Activated B cell treated with CpG ODN at 0.5 μM for 24 hours (primary cell): ENCODE data around the gene CEP128. TPM values are rescaled to one million over a fixed set of nuclear protein-coding genes. Genes with fewer than 3 reads are reported as not detected.

ENCODE experiments used
- ATAC-seq: fragments of 200-7000 bp; cut with Tn5 transposase; one replicate; pipeline ENCODE4 v1.10.0; 2021; ENCODE audit warnings: low read depth, mild to moderate bottlenecking, moderate library complexity
- CTCF ChIA-PET: fragments of 350-600 bp; sonication (Branson Sonifier 250); formaldehyde crosslinking; loops from one replicate; lab custom pipeline; 2021; ENCODE audit warnings: antibody characterized with exemption; lab: Charles Lee
- POLR2A ChIA-PET: fragments of 350-600 bp; sonication (Branson Sonifier 250); formaldehyde crosslinking; loops from one replicate; lab custom pipeline; 2021; ENCODE audit warnings: antibody characterized with exemption; lab: Charles Lee
- DNase-seq: peaks from one replicate; pipeline ENCODE4 v3.0.0; 2022
- H3K27ac Mint-ChIP-seq: one replicate; pipeline ENCODE4 v1.8.0; 2020; ENCODE audit warnings: mixed read lengths
- H3K27me3 Mint-ChIP-seq: one replicate; pipeline ENCODE4 v1.8.0; 2021; ENCODE audit warnings: mixed read lengths
- H3K36me3 Mint-ChIP-seq: one replicate; pipeline ENCODE4 v1.8.0; 2021; ENCODE audit warnings: low read depth, mixed read lengths
- H3K4me1 Mint-ChIP-seq: one replicate; pipeline ENCODE4 v1.8.0; 2021; ENCODE audit warnings: mixed read lengths
- H3K4me3 Mint-ChIP-seq: one replicate; pipeline ENCODE4 v1.8.0; 2020; ENCODE audit warnings: mild to moderate bottlenecking, mixed read lengths
- H3K9me3 Mint-ChIP-seq: one replicate; pipeline ENCODE4 v1.8.0; 2020; ENCODE audit warnings: mixed read lengths
- CTCF ChIP-seq: fragments of 200-600 bp; IDR thresholded peaks from one replicate; pipeline ENCODE4 v1.8.0; 2022; ENCODE audit warnings: antibody characterized with exemption, mild to moderate bottlenecking
- intact Hi-C: fragments of 100-400 bp; cut with micrococcal nuclease; formaldehyde crosslinking; loops from one replicate; pipeline ENCODE4 v1.15.1; 2024
- total RNA-seq: library from RNA; stranded (reverse); gene quantifications from 2 replicates; pipeline ENCODE4 v1.2.3, GENCODE V29; 2022

The CEP128 gene
- total RNA-seq, 1 donor from 2014 or later = 25.0 TPM

DNA sequence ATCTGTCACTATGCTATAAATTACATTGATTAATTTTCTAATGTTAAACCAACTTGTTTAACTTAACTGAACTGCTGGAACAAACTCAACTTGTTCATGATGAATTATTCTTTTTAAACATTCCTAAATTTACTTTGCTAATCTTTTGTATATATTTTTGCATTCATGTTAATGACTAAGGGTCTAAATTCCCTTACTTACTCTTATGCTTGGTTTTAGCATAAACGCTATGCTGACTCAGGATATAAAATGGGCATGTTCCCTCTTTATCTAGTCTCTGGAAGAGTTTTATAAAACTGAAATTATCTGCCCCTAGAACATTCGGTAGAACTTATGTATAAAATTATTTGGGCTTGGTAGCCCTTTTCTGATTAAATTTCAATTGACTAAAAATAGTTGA, 387.4 kb downstream of the CEP128 start:
- H3K36me3 Mint-ChIP-seq = no peaks in the 10 kb centered on the region
- no peak for DNase-seq
- H3K4me1 Mint-ChIP-seq = no peaks in the 10 kb centered on the region
- no peak overlapping the region for H3K4me3 Mint-ChIP-seq
- intact Hi-C loops = no loop called here
- H3K9me3 Mint-ChIP-seq = no peaks in the 10 kb centered on the region
- H3K27me3 Mint-ChIP-seq = no peaks in the 10 kb centered on the region
- CTCF ChIA-PET = no interaction called here
- TF ChIP-seq CTCF = no peak
- POLR2A ChIA-PET = no interaction called here
- ATAC-seq = no peak
- no peak overlapping the region for H3K27ac Mint-ChIP-seq

- ChIA-PET POLR2A (no interaction called here), CTCF (no interaction called here)
- H3K9me3 Mint-ChIP-seq = no peaks in the 10 kb centered on the region
- H3K36me3 Mint-ChIP-seq = no peaks in the 10 kb centered on the region
- intact Hi-C loops = no loop called here
- H3K27me3 Mint-ChIP-seq = no peaks in the 10 kb centered on the region
- no peaks in the 10 kb centered on the region for H3K4me1 Mint-ChIP-seq
- H3K27ac Mint-ChIP-seq = no peak overlapping the region
- H3K4me3 Mint-ChIP-seq = no peak overlapping the region
- ATAC-seq (no peak), DNase-seq (no peak)
- no peak for TF ChIP-seq CTCF
Measured at GRCh38 chr14:80549141-80549540, 392.4 kb downstream of the CEP128 start.

DNA sequence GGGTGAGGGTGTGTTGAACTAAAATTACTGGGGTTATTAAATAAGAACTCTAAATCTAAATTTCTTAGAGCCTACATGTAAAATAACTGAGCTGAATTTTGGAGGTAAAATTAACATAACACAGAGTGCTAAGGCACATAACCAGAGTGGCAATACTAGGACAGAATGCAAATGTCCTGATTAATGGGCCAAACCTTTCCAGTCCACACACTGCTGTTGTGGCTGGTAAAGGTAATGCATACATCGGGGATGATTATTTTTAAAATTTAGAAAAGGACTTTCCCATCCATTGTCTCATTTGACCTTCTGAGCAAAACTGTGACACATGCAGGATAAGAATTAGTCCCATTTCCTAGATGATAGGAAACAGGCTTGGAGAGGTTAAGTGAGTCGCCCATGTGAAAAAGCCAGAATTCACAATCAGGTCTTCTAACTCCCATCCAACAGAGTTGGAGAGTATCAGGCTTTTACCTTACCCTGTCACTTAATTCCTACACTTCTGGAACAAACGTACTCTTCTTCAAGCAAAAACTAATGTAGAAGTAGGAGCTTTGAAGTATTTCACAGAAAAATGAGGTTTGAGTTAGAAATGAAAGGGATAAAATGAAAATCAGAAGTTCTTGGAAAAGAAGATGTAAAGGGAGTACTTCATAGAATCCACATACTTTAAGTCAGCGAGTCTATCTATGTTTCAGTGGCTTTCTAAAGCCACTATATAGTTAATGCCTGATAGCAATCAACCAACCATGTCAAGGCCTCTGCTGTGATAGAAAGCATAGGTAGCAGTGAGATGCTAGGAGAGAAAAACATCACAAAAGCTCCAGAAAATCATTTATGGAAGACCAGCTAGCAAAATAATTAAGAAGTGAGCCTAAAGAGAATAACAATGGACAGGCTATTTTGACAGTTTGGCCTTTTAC, 395.3 kb downstream of the CEP128 start:
- Mint-ChIP-seq H3K4me1 (no peaks in the 10 kb centered on the region), H3K4me3 (no peak overlapping the region), H3K27ac (no peak overlapping the region), H3K9me3 (no peaks in the 10 kb centered on the region), H3K27me3 (no peaks in the 10 kb centered on the region), H3K36me3 (no peaks in the 10 kb centered on the region)
- ChIA-PET CTCF (no interaction called here), POLR2A (no interaction called here)
- ATAC-seq = no peak
- no peak for DNase-seq
- no peak for TF ChIP-seq CTCF
- intact Hi-C loops = no loop called here

- CTCF ChIA-PET = no interaction called here
Measured at GRCh38 chr14:80544366-80544765, 397.2 kb downstream of the CEP128 start.

More at GRCh38 chr14:80544366-80544765, 397.2 kb downstream of the CEP128 start:
- peaks cover 3% of the 10 kb centered on the region for H3K9me3 Mint-ChIP-seq
- no peaks in the 10 kb centered on the region for H3K4me1 Mint-ChIP-seq
- DNase-seq (no peak), ATAC-seq (no peak)
- TF ChIP-seq CTCF = no peak
- H3K4me3 Mint-ChIP-seq = no peak overlapping the region
- intact Hi-C loops = no loop called here
- no peaks in the 10 kb centered on the region for H3K27me3 Mint-ChIP-seq
- no peaks in the 10 kb centered on the region for H3K36me3 Mint-ChIP-seq
- no peak overlapping the region for H3K27ac Mint-ChIP-seq
- POLR2A ChIA-PET = no interaction called here
